DND-41 (cell line): ENCODE results near the gene CHST14.

Experiments used
- CTCF ChIP-seq: IDR thresholded peaks from 2 replicates; pipeline ENCODE4 v1.5.1; 2012; ENCODE audit warnings: borderline replicate concordance, low read length, moderate library complexity, mild to moderate bottlenecking; ENCODE audit not compliant: poor library complexity, severe bottlenecking; ENCODE audit errors: extremely low read depth
- EZH2 ChIP-seq: IDR thresholded peaks from 3 replicates; pipeline ENCODE4 v1.6.1; 2012; ENCODE audit warnings: borderline replicate concordance, low read depth, mild to moderate bottlenecking, moderate library complexity, low read length, inconsistent platforms; ENCODE audit not compliant: severe bottlenecking

DNA sequence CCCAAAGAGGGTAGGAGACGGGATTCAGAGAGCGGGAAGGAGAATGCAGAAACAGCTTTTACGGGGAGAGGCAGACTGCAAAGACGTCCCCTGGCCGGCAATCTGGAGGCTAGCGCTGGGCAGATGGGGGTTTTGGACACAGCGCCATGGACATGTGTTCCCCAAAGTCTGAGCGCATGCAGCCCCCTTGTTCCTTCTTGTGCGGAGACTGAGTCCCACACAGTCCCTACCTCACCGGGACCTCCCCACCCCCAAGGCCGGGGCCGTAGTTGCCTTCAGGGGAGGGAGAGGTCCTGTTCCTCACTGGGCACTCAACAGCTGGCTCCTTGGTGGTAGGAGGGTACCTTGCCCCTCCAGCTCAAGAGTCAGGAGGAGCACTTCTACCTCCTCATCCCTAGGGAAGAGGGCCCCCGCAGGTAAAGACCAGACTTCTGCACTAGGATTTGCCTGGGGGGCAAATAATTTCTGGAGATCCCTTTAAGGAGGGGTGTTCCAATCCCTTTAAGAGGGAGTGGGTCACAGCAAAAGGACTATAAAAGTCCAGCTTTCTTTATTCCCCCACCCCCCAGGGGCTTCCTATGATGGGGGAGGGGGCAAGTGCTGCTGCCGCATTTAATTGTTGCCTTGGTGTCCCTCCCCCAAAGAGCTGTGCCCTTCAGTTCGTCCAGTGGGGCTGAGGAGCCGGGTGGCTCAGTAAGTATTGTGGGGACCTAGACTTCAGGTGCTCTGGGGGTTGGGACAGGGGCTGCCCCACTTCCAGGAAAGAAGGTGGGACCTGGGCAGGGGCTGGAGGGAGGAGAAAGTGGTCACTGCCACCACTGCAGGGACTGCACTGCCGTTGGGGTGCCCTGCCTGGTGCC is 33.7 kb upstream of the CHST14 start:
- TF ChIP-seq EZH2 (no peak), CTCF (no peak)
